Suprapubic skin (tissue), 4 donors: ENCODE results near the gene DAP.

Source experiments
- EP300 ChIP-seq: sonication (generic); formaldehyde crosslinking; IDR thresholded peaks from one replicate; pipeline ENCODE4 v1.6.1; 2017; ENCODE audit warnings: antibody characterized with exemption
- POLR2A ChIP-seq, 2 donors: fragments of 450-650 bp; IDR thresholded peaks; one replicate each; pipeline ENCODE4 v1.6.1; 2017; ENCODE audit warnings: antibody characterized with exemption in 2 of 2, mild to moderate bottlenecking in 2 of 2, moderate library complexity in 2 of 2
- POLR2AphosphoS5 ChIP-seq, 3 donors: sonication (generic); formaldehyde crosslinking; IDR thresholded peaks; one replicate each; pipeline ENCODE4 v1.6.1; 2017; ENCODE audit warnings: antibody characterized with exemption in 3 of 3
- TF ChIP-seq, protein P1 (sequence below), 2 donors: fragments of 200-600 bp in 1 of 2; fragments of 450-650 bp in 1 of 2; sonication (generic) in 1 of 2; IDR thresholded peaks; one replicate each; pipeline ENCODE4 v1.5.1; 2016 to 2019; ENCODE audit warnings: antibody characterized with exemption in 2 of 2, mild to moderate bottlenecking in 1 of 2, moderate library complexity in 1 of 2

DNA sequence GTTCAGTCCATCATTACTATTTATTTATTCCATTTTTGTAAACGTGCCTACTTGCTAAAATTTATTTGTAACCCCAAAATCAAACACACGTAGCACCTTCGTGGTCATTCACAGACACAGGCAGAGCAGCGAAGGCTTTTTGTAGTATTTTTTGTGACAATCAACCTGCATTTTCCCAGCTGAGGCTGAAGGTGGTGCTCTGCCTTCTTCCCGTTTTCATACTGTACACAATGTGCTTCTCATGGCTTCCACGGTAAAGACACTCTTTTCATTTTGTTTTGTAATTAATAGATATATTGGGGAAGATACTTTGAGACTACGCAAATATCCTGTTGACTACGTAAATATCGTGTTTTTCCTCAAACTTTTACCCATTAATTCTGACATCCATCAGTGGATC, 19.4 kb downstream of the DAP start:
- TF ChIP-seq, protein P1, sequence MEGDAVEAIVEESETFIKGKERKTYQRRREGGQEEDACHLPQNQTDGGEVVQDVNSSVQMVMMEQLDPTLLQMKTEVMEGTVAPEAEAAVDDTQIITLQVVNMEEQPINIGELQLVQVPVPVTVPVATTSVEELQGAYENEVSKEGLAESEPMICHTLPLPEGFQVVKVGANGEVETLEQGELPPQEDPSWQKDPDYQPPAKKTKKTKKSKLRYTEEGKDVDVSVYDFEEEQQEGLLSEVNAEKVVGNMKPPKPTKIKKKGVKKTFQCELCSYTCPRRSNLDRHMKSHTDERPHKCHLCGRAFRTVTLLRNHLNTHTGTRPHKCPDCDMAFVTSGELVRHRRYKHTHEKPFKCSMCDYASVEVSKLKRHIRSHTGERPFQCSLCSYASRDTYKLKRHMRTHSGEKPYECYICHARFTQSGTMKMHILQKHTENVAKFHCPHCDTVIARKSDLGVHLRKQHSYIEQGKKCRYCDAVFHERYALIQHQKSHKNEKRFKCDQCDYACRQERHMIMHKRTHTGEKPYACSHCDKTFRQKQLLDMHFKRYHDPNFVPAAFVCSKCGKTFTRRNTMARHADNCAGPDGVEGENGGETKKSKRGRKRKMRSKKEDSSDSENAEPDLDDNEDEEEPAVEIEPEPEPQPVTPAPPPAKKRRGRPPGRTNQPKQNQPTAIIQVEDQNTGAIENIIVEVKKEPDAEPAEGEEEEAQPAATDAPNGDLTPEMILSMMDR (IDR thresholded peaks at IDR 0.05), result no peak
- TF ChIP-seq POLR2AphosphoS5 (IDR thresholded peaks at IDR 0.05) (no peak), EP300 (no peak), POLR2A (IDR thresholded peaks at IDR 0.05) (no peak)
